HepG2 (cell line): ENCODE measurements around the gene IL2RA. TPM values are rescaled to one million over a fixed set of nuclear protein-coding genes. Genes with fewer than 3 reads are reported as not detected.

Experiments
- ATAC-seq: fragments of 200-7000 bp; cut with Tn5 transposase; 3 replicates; pipeline ENCODE4 v1.9.1; 2020; ENCODE audit warnings: mild to moderate bottlenecking, moderate library complexity
- BruUV-seq: library from RNA; stranded (reverse); fragments of 400-500 nt; replicated peaks from 2 replicates; lab custom pipeline; 2021; lab: Mats Ljungman, UMichigan
- CTCF ChIA-PET: fragments of 300-600 bp; formaldehyde crosslinking; extraction: SDS; loops from one replicate; lab custom pipeline; 2021; ENCODE audit warnings: low total read pairs, inconsistent platforms, low intra/inter-chr PET ratio; lab: Yijun Ruan, JAX
- POLR2A ChIA-PET: fragments of 350-600 bp; sonication (Branson Sonifier 250); formaldehyde crosslinking; loops from one replicate; lab custom pipeline; 2020; ENCODE audit warnings: antibody characterized with exemption, inconsistent platforms; lab: Yijun Ruan, JAX
- DNase-seq: peaks from one replicate; pipeline ENCODE4 v3.0.0-alpha.2; 2015; ENCODE audit warnings: low spot score
- FAIRE-seq: peaks from 3 replicates; lab custom pipeline; 2011; peaks lifted over from hg19 to GRCh38; lab: Jason Lieb, UNC
- H2AFZ ChIP-seq: one replicate; pipeline ENCODE4 v1.6.1; 2011; ENCODE audit warnings: low read length, inconsistent platforms
- H3K27ac ChIP-seq: fragments of 300-600 bp; 3 replicates; pipeline ENCODE4 v1.8.0; 2011; ENCODE audit warnings: mixed run types, mild to moderate bottlenecking, mixed read lengths, low read length, inconsistent platforms; ENCODE audit not compliant: insufficient read depth; ENCODE audit errors: extremely low read length
- H3K27me3 ChIP-seq, 2 experiments: fragments of 200-600 bp in 1 of 2; 2 replicates in 1 of 2; 3 replicates in 1 of 2; pipeline versions ENCODE4 v1.6.0 to v1.8.0; 2011; ENCODE audit warnings: low read length in 2 of 2, mild to moderate bottlenecking in 2 of 2, moderate library complexity in 2 of 2, inconsistent platforms in 1 of 2; ENCODE audit not compliant: insufficient read depth in 2 of 2, control insufficient read depth in 1 of 2
- H3K36me3 ChIP-seq, 2 experiments: fragments of 200-600 bp in 1 of 2; replicated peaks in 1 of 2; 2 replicates in 1 of 2; 3 replicates in 1 of 2; pipeline versions ENCODE4 v1.5.1 to v1.8.0; 2011; ENCODE audit warnings: low read length in 2 of 2, inconsistent platforms in 1 of 2; ENCODE audit not compliant: insufficient read depth in 2 of 2, control insufficient read depth in 1 of 2
- H3K4me1 ChIP-seq: 2 replicates; pipeline ENCODE4 v1.5.1; 2012; ENCODE audit warnings: low read length, inconsistent platforms; ENCODE audit not compliant: insufficient read depth
- H3K4me2 ChIP-seq: 2 replicates; pipeline ENCODE4 v1.6.0; 2011; ENCODE audit warnings: low read depth, low read length, inconsistent platforms
- H3K4me3 ChIP-seq, 3 experiments: fragments of 200-600 bp in 1 of 3; sonication (generic), shearing (Covaris generic) in 1 of 3; replicated peaks in 1 of 3; 2 replicates each; pipeline ENCODE4 v1.5.1; 2011 to 2016; ENCODE audit warnings: low read length in 3 of 3, inconsistent platforms in 2 of 3, low read depth in 2 of 3, mild to moderate bottlenecking in 2 of 3, control low read depth in 1 of 3, mixed read lengths in 1 of 3; ENCODE audit not compliant: insufficient read depth in 1 of 3
- H3K79me2 ChIP-seq: one replicate; pipeline ENCODE4 v1.6.1; 2011; ENCODE audit warnings: low read length, inconsistent platforms; ENCODE audit not compliant: insufficient read depth
- H3K9ac ChIP-seq: 2 replicates; pipeline ENCODE4 v1.6.0; 2011; ENCODE audit warnings: mild to moderate bottlenecking, low read depth, low read length, inconsistent platforms; ENCODE audit not compliant: insufficient read depth
- H3K9me3 ChIP-seq: 2 replicates; pipeline ENCODE4 v1.5.1; 2012; ENCODE audit warnings: mild to moderate bottlenecking, low read length
- H4K20me1 ChIP-seq: 2 replicates; pipeline ENCODE4 v1.6.0; 2011; ENCODE audit warnings: inconsistent platforms, mild to moderate bottlenecking, low read length, moderate library complexity; ENCODE audit not compliant: insufficient read depth
- SNAPC4 ChIP-seq: sonication (generic); formaldehyde crosslinking; IDR thresholded peaks from 2 replicates; pipeline ENCODE4 v1.4.0; 2020; ENCODE audit warnings: mild to moderate bottlenecking, missing genetic modification reagents
- STAG1 ChIP-seq: sonication (generic); formaldehyde crosslinking; IDR thresholded peaks from 2 replicates; pipeline ENCODE4 v1.4.0; 2020; ENCODE audit warnings: missing genetic modification reagents
- ZNF639 ChIP-seq: conservative IDR thresholded peaks from 2 replicates; pipeline ENCODE4 v1.6.1; 2018; ENCODE audit warnings: missing genetic modification reagents
- WGBS: methylation state at CpG from one replicate; pipeline ENCODE4 v1.1.6; 2017; ENCODE audit warnings: low lambda C conversion rate; 5-methylcytosine and 5-hydroxymethylcytosine counted together
- in situ Hi-C: cut with HindIII; loops from 2 replicates; pipeline ENCODE4 v1.10.0; 2017; ENCODE audit warnings: low pct_unique_long_range_greater_than_20kb; ENCODE audit not compliant: extremely low pct_ligation_motif_present
- intact Hi-C: fragments of 100-400 bp; cut with micrococcal nuclease; formaldehyde crosslinking; loops from one replicate; pipeline ENCODE4 v1.10.0; 2022; ENCODE audit not compliant: unreplicated experiment
- polyA plus RNA-seq, 8 experiments: library from polyadenylated mRNA; depleted of rRNA in 3 of 8; stranded (reverse) in 7 of 8; unstranded in 1 of 8; fragments of >200 nt; fragmentation: Illumina TruSeq in 4 of 8; extraction: Trizol in 4 of 8; gene quantifications; 2 replicates each; pipeline versions ENCODE4 v1.2.1 to v1.2.3, GENCODE V29; 2011 to 2016; ENCODE audit warnings: low read depth in 4 of 8, missing spikeins in 1 of 8, mixed read lengths in 1 of 8; ENCODE audit not compliant: insufficient read depth in 1 of 8
- total RNA-seq, 5 experiments: library from RNA; depleted of rRNA; stranded (reverse); fragments of >200 nt; fragmentation: Illumina TruSeq; extraction: Trizol; gene quantifications; 2 replicates each; pipeline ENCODE4 v1.2.3, GENCODE V29; 2016; ENCODE audit warnings: low read depth in 1 of 5

The IL2RA gene
- total and polyA plus RNA-seq, 2 of the 13 experiments (the other 11 are each of a cell fraction or from before 2014, with no cell fraction given): not detected

GRCh38 chr10:6109444-6109775, 47.2 kb upstream of the IL2RA start:
- CTCF ChIA-PET: interaction anchor here (1.8 to 2.1 kb wide), 3 partner anchors 21 to 292 kb away, joined by 4 to 25 read pairs (median 14); partner anchors contain the start of gene RBM17
- ATAC-seq (no peak), DNase-seq (no peak), FAIRE-seq (no peak)
- H4K20me1 ChIP-seq: peaks cover 8% of the 10 kb centered on the region; the same call in 1 of the 2 replicates
- H3K36me3 ChIP-seq: peaks cover 32 to 89% of the 10 kb centered on the region in 2 experiments
- POLR2A ChIA-PET: no interaction called here
- in situ Hi-C loops: loop anchor here (5.0 kb wide), 1 partner anchor 298 kb away; no protein-coding TSS in a partner anchor
- no TSS peak for BruUV-seq
- H3K27ac ChIP-seq: no peak overlapping the region
- H3K9me3 ChIP-seq: no peaks in the 10 kb centered on the region
- intact Hi-C loops: loop anchor here (1.0 kb wide), 3 partner anchors 42 to 292 kb away; no protein-coding TSS in a partner anchor
- no peak overlapping the region for H2AFZ ChIP-seq
- TF ChIP-seq SNAPC4 (CRISPR knock-in tag) (no peak), ZNF639 (no peak), STAG1 (CRISPR knock-in tag) (no peak)
- H3K9ac ChIP-seq: no peak overlapping the region
- 92% methylated on average over 7 of the region's 7 CpGs for WGBS
- H3K27me3 ChIP-seq: no peaks in the 10 kb centered on the region
- peaks cover 10% of the 10 kb centered on the region for H3K4me1 ChIP-seq
- H3K4me2 ChIP-seq: no peak overlapping the region
- H3K79me2 ChIP-seq: peaks cover 6% of the 10 kb centered on the region
- H3K4me3 ChIP-seq: no peak overlapping the region
